ENCODE data around the gene PRR14L.
"Not testable (repeated sequence)": the region's sequence is repeated elsewhere in the genome, so short reads cannot be mapped to it uniquely, and the experiment has no call there.

PRR14L gene

GRCh38 chr22:31749636-31750364, at the start of gene PRR14L:
TSS of gene PRR14L (minus strand) at chr22:31750132. CDS start at chr22:31738860, 11,272 bp downstream.
- peak; percentile 98 to 99 for DNase-seq (ENCODE audit: low read depth in 2 of 2, low spot score in 1 of 2)

- DNase-seq (ENCODE audit: low read depth in 2 of 2, low spot score in 1 of 2) = not testable (repeated sequence)
Measured at GRCh38 chr22:31799358-31799757, 49.4 kb upstream of the PRR14L start.

- no peak for DNase-seq (ENCODE audit: low read depth in 2 of 2, low spot score in 1 of 2)
Measured at GRCh38 chr22:31790240-31790639, 40.3 kb upstream of the PRR14L start.

GRCh38 chr22:31789803-31790202, 39.9 kb upstream of the PRR14L start:
- DNase-seq (ENCODE audit: low read depth in 2 of 2, low spot score in 1 of 2) = no peak

- DNase-seq (ENCODE audit: low read depth in 2 of 2, low spot score in 1 of 2) = no peak
Measured at GRCh38 chr22:31776231-31776630, 26.3 kb upstream of the PRR14L start.

GRCh38 chr22:31773416-31773815, 23.5 kb upstream of the PRR14L start:
- DNase-seq (ENCODE audit: low read depth in 2 of 2, low spot score in 1 of 2) = no peak

GRCh38 chr22:31768422-31769059, 18.6 kb upstream of the PRR14L start:
- DNase-seq (ENCODE audit: low read depth in 2 of 2, low spot score in 1 of 2) = no peak

- no peak for DNase-seq (ENCODE audit: low read depth in 2 of 2, low spot score in 1 of 2)
Measured at GRCh38 chr22:31764785-31765184, 14.9 kb upstream of the PRR14L start.

GRCh38 chr22:31758860-31759259, 8.9 kb upstream of the PRR14L start:
- not testable (repeated sequence) for DNase-seq (ENCODE audit: low read depth in 2 of 2, low spot score in 1 of 2)

GRCh38 chr22:31757265-31757664, 7.3 kb upstream of the PRR14L start:
- no peak for DNase-seq (ENCODE audit: low read depth in 2 of 2, low spot score in 1 of 2)

- DNase-seq (ENCODE audit: low read depth in 2 of 2, low spot score in 1 of 2) = no peak
Measured at GRCh38 chr22:31754813-31755212, 4.9 kb upstream of the PRR14L start.

GRCh38 chr22:31753634-31754501, 3.9 kb upstream of the PRR14L start, which contains the start of gene DEPDC5:
TSS of gene DEPDC5 (plus strand) at chr22:31754019. CDS start at chr22:31754922, 903 bp downstream.
- DNase-seq (ENCODE audit: low read depth in 2 of 2, low spot score in 1 of 2) = peak; percentile 88 to 91

- no peak for DNase-seq (ENCODE audit: low read depth in 2 of 2, low spot score in 1 of 2)
Measured at GRCh38 chr22:31753005-31753633, 3.2 kb upstream of the PRR14L start.

GRCh38 chr22:31752096-31752847, 2.3 kb upstream of the PRR14L start:
- no peak for DNase-seq (ENCODE audit: low read depth in 2 of 2, low spot score in 1 of 2)

- DNase-seq (ENCODE audit: low read depth in 2 of 2, low spot score in 1 of 2) = no peak
Measured at GRCh38 chr22:31750365-31751284, 693 bp upstream of the PRR14L start.

GRCh38 chr22:31748490-31748889, 1.4 kb downstream of the PRR14L start:
- DNase-seq (ENCODE audit: low read depth in 2 of 2, low spot score in 1 of 2) = no peak

- no peak for DNase-seq (ENCODE audit: low read depth in 2 of 2, low spot score in 1 of 2)
Measured at GRCh38 chr22:31747441-31747840, 2.5 kb downstream of the PRR14L start.

- no peak for DNase-seq (ENCODE audit: low read depth in 2 of 2, low spot score in 1 of 2)
Measured at GRCh38 chr22:31743871-31744270, 6.1 kb downstream of the PRR14L start.

- no peak for DNase-seq (ENCODE audit: low read depth in 2 of 2, low spot score in 1 of 2)
Measured at GRCh38 chr22:31742682-31743081, 7.2 kb downstream of the PRR14L start.

Data from stimulated activated CD8-positive, alpha-beta memory T cell treated with anti-CD3 and anti-CD28 coated beads, Interleukin-4, amount 100 ng/mL, for 1 hour (primary cell).